ENCODE data around the gene SDK1. TPM values are rescaled to one million over a fixed set of nuclear protein-coding genes. Genes with fewer than 3 reads are reported as not detected.

Gene SDK1
- total and polyA plus RNA-seq, 10 of the 15 experiments (the other 5 are each of a cell fraction or from before 2014, with no cell fraction given) = 0.14 to 0.33 TPM; not detected in 8

GRCh38 chr7:3345699-3346481 is 44.8 kb downstream of the SDK1 start:
- 33% methylated on average over 12 of the region's 12 CpGs for WGBS (ENCODE audit: insufficient coverage, insufficient replicate concordance, low lambda C conversion rate, missing lambda C conversion rate)
- ATAC-seq (no peak), FAIRE-seq (no peak), DNase-seq (ENCODE audit: low read depth, low spot score) (no peak)
- Histone ChIP-seq H3K4me2 (ENCODE audit: control insufficient read depth, insufficient read depth) (no peak overlapping the region), H2AFZ (ENCODE audit: control insufficient read depth, low read depth, low read length) (no peak overlapping the region), H4K20me1 (ENCODE audit: control insufficient read depth, insufficient read depth) (no peaks in the 10 kb centered on the region), H3K4me1 (ENCODE audit: control insufficient read depth, insufficient read depth, low read length) (no peaks in the 10 kb centered on the region), H3K9me3 (replicated peaks; ENCODE audit: control insufficient read depth, insufficient read depth, low read length) (no peaks in the 10 kb centered on the region), H3K79me2 (ENCODE audit: control insufficient read depth, insufficient read depth, low read length) (no peaks in the 10 kb centered on the region), H3K27me3 (replicated peaks in 1 of 2; ENCODE audit: control insufficient read depth in 2 of 2, insufficient read depth in 2 of 2, low read length in 1 of 2) (no peaks in the 10 kb centered on the region), H3K4me3 (no peak overlapping the region), H3K27ac (ENCODE audit: control insufficient read depth, insufficient read depth) (no peak overlapping the region), H3K36me3 (ENCODE audit: control insufficient read depth in 2 of 2, insufficient read depth in 2 of 2, low read length in 1 of 2) (no peaks in the 10 kb centered on the region), H3K9ac (ENCODE audit: control insufficient read depth, insufficient read depth, low read length) (no peak overlapping the region)
- ChIA-PET RAD21 (ENCODE audit: unreplicated experiment) (no interaction called here), POLR2A (no interaction called here), SMC1A (ENCODE audit: uncharacterized antibody, unreplicated experiment) (no interaction called here), CTCF (no interaction called here)
- intact Hi-C loops (cut with micrococcal nuclease; ENCODE audit: unreplicated experiment) = no loop called here
- in situ Hi-C loops (cut with MboI) = no loop called here
- TF ChIP-seq IRF5 (IDR thresholded peaks at IDR 0.05; ENCODE audit: borderline replicate concordance) (no peak), CEBPB (IDR thresholded peaks at IDR 0.05; ENCODE audit: borderline replicate concordance in 1 of 2, low read depth in 2 of 2, low read length in 2 of 2) (no peak), HDAC6 (IDR thresholded peaks at IDR 0.05; ENCODE audit: unreplicated experiment) (no peak), ZSCAN29 (IDR thresholded peaks at IDR 0.05) (no peak), EGR1 (IDR thresholded peaks at IDR 0.05; ENCODE audit: borderline replicate concordance in 1 of 2, low read depth in 2 of 2, low read length in 2 of 2) (no peak), NFYB (IDR thresholded peaks at IDR 0.05; ENCODE audit: insufficient read depth, low read depth, low read length) (no peak), TARDBP (IDR thresholded peaks at IDR 0.05; ENCODE audit: borderline replicate concordance) (no peak), BACH1 (IDR thresholded peaks at IDR 0.05; ENCODE audit: borderline replicate concordance) (no peak), RELB (IDR thresholded peaks at IDR 0.05; ENCODE audit: low read depth) (no peak)
- BruUV-seq (replicated peaks) = no TSS peak

Data from GM12878 (cell line).